Smooth muscle cell (in vitro differentiated cells): Measurements from ENCODE around the gene SEMG1. TPM values are rescaled to one million over a fixed set of nuclear protein-coding genes. Genes with fewer than 3 reads are reported as not detected.

Source experiments
- DNase-seq: peaks from one replicate; lab custom pipeline; 2025; ENCODE audit not compliant: unreplicated experiment; lab: John Stamatoyannopoulos, UW
- H2AFZ ChIP-seq: fragments of 200-600 bp; sonication (generic); 2 replicates; pipeline ENCODE4 v1.6.0; 2016; ENCODE audit warnings: antibody characterized with exemption, low read depth, mild to moderate bottlenecking
- H3F3A ChIP-seq: fragments of 200-600 bp; sonication (generic); 2 replicates; pipeline ENCODE4 v1.6.0; 2017; ENCODE audit warnings: antibody characterized with exemption, low read depth
- H3K27ac ChIP-seq: fragments of 200-600 bp; sonication (generic); 2 replicates; pipeline ENCODE4 v1.5.1; 2016; ENCODE audit warnings: low read depth, mild to moderate bottlenecking
- H3K27me3 ChIP-seq: fragments of 200-600 bp; sonication (generic); 2 replicates; pipeline ENCODE4 v1.6.1; 2016; ENCODE audit warnings: low read depth, mild to moderate bottlenecking
- H3K36me3 ChIP-seq: fragments of 200-600 bp; sonication (generic); 2 replicates; pipeline ENCODE4 v1.5.1; 2016; ENCODE audit warnings: low read depth
- H3K4me1 ChIP-seq: fragments of 200-600 bp; sonication (generic); 2 replicates; pipeline ENCODE4 v1.5.1; 2016; ENCODE audit warnings: low read depth
- H3K4me2 ChIP-seq: fragments of 200-600 bp; sonication (generic); 2 replicates; pipeline ENCODE4 v1.6.0; 2016; ENCODE audit warnings: mild to moderate bottlenecking
- H3K4me3 ChIP-seq: fragments of 200-600 bp; sonication (generic); 2 replicates; pipeline ENCODE4 v1.5.1; 2016; ENCODE audit warnings: mild to moderate bottlenecking
- H3K79me2 ChIP-seq: fragments of 200-600 bp; sonication (generic); 2 replicates; pipeline ENCODE4 v1.6.0; 2016; ENCODE audit warnings: low read depth, mild to moderate bottlenecking
- H3K9ac ChIP-seq: fragments of 200-600 bp; sonication (generic); 2 replicates; pipeline ENCODE4 v1.6.0; 2016; ENCODE audit warnings: low read depth
- H3K9me3 ChIP-seq: fragments of 200-600 bp; sonication (generic); replicated peaks from 2 replicates; pipeline ENCODE4 v1.5.1; 2016; ENCODE audit warnings: low read depth
- H4K20me1 ChIP-seq: fragments of 200-600 bp; sonication (generic); 2 replicates; pipeline ENCODE4 v1.6.0; 2016; ENCODE audit warnings: low read depth
- WGBS: methylation state at CpG from one replicate; pipeline ENCODE4 v1.1.7; 2016; ENCODE audit warnings: low lambda C conversion rate; 5-methylcytosine and 5-hydroxymethylcytosine counted together
- polyA plus RNA-seq: library from polyadenylated mRNA; unstranded; fragments of >200 nt; fragmentation: Nextera tagmentation; extraction: Ambion mirVana; gene quantifications from 2 replicates; pipeline ENCODE4 v1.2.1, GENCODE V29; 2016
- total RNA-seq: library from RNA; depleted of rRNA; stranded (reverse); fragments of >200 nt; gene quantifications from 2 replicates; pipeline ENCODE4 v1.2.3, GENCODE V29; 2014
- TF ChIP-seq, protein P1 (sequence below): fragments of 200-600 bp; sonication (generic); IDR thresholded peaks from 2 replicates; pipeline ENCODE4 v1.5.1; 2017; ENCODE audit warnings: borderline replicate concordance, mild to moderate bottlenecking, antibody characterized with exemption; ENCODE audit not compliant: insufficient read depth, poor library complexity, severe bottlenecking

SEMG1 gene
- total and polyA plus RNA-seq, 2 experiments from 2014 or later: not detected

DNA sequence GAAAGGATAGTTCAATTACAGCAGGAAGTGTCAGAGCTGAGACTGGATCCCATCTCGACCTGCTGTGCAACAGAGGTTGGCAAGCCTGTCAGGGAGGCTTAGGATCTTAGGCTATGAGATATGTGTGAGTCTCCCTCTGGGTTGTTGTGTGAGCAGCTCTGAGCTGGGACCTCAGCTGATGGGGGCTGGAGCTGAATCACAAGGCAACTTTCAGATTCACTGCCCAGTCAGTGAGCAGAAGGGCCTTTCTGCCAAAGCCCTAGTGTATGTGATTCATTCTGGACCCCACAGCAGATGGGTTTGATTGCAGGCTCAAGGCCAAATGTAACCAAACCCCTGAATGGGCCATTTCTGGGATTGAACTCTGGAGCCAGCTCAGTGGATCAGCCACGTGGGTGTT, 27.7 kb upstream of the SEMG1 start:
- Histone ChIP-seq H3K4me3 (no peak overlapping the region), H2AFZ (no peak overlapping the region), H3K4me2 (no peak overlapping the region), H3K36me3 (no peaks in the 10 kb centered on the region), H3K79me2 (no peaks in the 10 kb centered on the region), H3K9ac (no peak overlapping the region), H3K27me3 (no peaks in the 10 kb centered on the region), H3F3A (no peaks in the 10 kb centered on the region), H4K20me1 (no peaks in the 10 kb centered on the region), H3K9me3 (no peaks in the 10 kb centered on the region), H3K27ac (no peak overlapping the region), H3K4me1 (no peaks in the 10 kb centered on the region)
- WGBS: 73% methylated on average over 2 of the region's 2 CpGs
- DNase-seq: no peak
- TF ChIP-seq, protein P1, sequence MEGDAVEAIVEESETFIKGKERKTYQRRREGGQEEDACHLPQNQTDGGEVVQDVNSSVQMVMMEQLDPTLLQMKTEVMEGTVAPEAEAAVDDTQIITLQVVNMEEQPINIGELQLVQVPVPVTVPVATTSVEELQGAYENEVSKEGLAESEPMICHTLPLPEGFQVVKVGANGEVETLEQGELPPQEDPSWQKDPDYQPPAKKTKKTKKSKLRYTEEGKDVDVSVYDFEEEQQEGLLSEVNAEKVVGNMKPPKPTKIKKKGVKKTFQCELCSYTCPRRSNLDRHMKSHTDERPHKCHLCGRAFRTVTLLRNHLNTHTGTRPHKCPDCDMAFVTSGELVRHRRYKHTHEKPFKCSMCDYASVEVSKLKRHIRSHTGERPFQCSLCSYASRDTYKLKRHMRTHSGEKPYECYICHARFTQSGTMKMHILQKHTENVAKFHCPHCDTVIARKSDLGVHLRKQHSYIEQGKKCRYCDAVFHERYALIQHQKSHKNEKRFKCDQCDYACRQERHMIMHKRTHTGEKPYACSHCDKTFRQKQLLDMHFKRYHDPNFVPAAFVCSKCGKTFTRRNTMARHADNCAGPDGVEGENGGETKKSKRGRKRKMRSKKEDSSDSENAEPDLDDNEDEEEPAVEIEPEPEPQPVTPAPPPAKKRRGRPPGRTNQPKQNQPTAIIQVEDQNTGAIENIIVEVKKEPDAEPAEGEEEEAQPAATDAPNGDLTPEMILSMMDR: no peak

DNA sequence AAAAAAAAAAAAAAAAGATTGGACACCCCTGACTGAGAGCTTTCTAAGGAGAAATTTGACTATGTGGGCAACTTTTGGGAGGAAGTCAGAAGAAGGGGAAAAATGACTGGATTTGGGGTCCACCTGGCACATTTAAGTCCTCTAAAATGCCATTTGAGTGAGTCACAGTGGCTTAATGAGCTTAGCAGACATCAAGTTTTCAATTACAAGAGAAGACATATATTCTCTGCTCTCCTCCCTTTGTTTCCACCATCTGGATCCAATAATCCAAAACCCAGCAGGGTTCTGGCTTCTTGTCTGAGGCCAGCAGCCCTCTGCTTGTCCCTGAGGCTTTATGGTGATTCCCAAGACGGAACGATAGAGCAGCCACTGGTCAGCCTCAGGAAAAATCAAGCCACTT, 25.2 kb upstream of the SEMG1 start:
- H3K4me3 ChIP-seq: no peak overlapping the region
- H3K9me3 ChIP-seq: no peaks in the 10 kb centered on the region
- no peaks in the 10 kb centered on the region for H3K36me3 ChIP-seq
- H3K4me2 ChIP-seq: no peak overlapping the region
- no peaks in the 10 kb centered on the region for H3K4me1 ChIP-seq
- no peaks in the 10 kb centered on the region for H3F3A ChIP-seq
- TF ChIP-seq, protein P1: no peak
- no peaks in the 10 kb centered on the region for H3K79me2 ChIP-seq
- H2AFZ ChIP-seq: no peak overlapping the region
- H4K20me1 ChIP-seq: no peaks in the 10 kb centered on the region
- no peak for DNase-seq
- no peak overlapping the region for H3K9ac ChIP-seq
- no peaks in the 10 kb centered on the region for H3K27me3 ChIP-seq
- 46% methylated on average over 2 of the region's 2 CpGs for WGBS
- no peak overlapping the region for H3K27ac ChIP-seq

DNA sequence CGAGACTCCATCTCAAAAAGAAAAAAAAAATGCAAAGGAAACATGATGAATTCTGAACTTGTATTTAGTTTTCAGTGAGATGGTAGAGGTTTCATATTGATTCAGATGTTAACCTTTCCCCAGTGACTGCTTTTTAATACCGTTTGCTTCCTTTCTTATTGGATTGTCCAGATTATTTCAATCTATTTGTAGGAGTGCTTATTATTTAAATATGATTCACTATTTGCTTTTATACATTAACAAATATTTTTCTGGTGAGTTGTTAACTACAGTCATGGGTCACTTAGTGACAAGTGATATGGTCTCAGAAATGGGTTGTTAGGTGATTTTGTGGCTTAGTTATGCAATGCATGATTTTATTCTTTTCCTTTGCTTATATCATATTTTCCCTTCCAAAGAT, 23.7 kb upstream of the SEMG1 start:
- no peaks in the 10 kb centered on the region for H3K79me2 ChIP-seq
- WGBS: 93% methylated on average over 2 of the region's 2 CpGs
- TF ChIP-seq, protein P1: no peak

DNA sequence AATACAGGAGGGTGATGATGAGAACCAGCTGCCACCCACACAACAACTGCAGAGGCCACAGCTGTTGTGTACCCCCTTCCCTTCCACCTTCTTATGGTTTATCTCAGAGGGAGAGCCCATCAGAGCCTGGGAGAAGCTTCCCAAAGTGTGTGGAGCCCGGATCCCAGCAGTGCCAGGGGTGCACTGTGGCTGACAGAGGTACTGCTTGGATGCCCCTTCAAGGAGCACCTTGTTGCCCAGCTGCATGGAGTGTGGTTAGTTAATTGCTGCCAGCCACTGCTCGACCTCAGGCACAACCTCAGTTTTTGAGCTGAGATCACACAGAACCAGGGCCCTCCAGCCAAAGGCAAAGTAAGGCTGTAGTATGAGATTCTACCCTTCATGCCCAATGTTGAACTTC, 19.1 kb upstream of the SEMG1 start:
- no peak overlapping the region for H2AFZ ChIP-seq
- H3K9ac ChIP-seq: no peak overlapping the region
- no peaks in the 10 kb centered on the region for H3K9me3 ChIP-seq
- H3K4me1 ChIP-seq: no peaks in the 10 kb centered on the region
- TF ChIP-seq, protein P1: no peak
- WGBS: 72% methylated on average over 2 of the region's 2 CpGs
- H3K4me3 ChIP-seq: no peak overlapping the region
- H3K4me2 ChIP-seq: no peak overlapping the region
- H3K36me3 ChIP-seq: no peaks in the 10 kb centered on the region
- H3F3A ChIP-seq: no peaks in the 10 kb centered on the region
- no peaks in the 10 kb centered on the region for H4K20me1 ChIP-seq
- H3K27me3 ChIP-seq: peaks cover 4% of the 10 kb centered on the region
- DNase-seq: no peak
- H3K27ac ChIP-seq: no peak overlapping the region
- no peaks in the 10 kb centered on the region for H3K79me2 ChIP-seq

More for the DNA sequence above, 23.7 kb upstream of the SEMG1 start:
- DNase-seq: no peak
- Histone ChIP-seq H4K20me1 (no peaks in the 10 kb centered on the region), H3K4me1 (no peaks in the 10 kb centered on the region), H3K27me3 (no peaks in the 10 kb centered on the region), H3K9ac (no peak overlapping the region), H3F3A (no peaks in the 10 kb centered on the region), H3K4me2 (no peak overlapping the region), H3K9me3 (no peaks in the 10 kb centered on the region), H3K36me3 (no peaks in the 10 kb centered on the region), H3K27ac (no peak overlapping the region), H2AFZ (no peak overlapping the region), H3K4me3 (no peak overlapping the region)
